Ammon's horn (tissue), 1 donor: ENCODE results near the gene EID3.
"Not testable (repeated sequence)": the region's sequence is repeated elsewhere in the genome, so short reads cannot be mapped to it uniquely, and the experiment has no call there.

Experiments
- DNase-seq: peaks from one replicate; pipeline ENCODE4 v3.0.0-alpha.2; 2016; ENCODE audit warnings: low spot score

The EID3 gene

DNA sequence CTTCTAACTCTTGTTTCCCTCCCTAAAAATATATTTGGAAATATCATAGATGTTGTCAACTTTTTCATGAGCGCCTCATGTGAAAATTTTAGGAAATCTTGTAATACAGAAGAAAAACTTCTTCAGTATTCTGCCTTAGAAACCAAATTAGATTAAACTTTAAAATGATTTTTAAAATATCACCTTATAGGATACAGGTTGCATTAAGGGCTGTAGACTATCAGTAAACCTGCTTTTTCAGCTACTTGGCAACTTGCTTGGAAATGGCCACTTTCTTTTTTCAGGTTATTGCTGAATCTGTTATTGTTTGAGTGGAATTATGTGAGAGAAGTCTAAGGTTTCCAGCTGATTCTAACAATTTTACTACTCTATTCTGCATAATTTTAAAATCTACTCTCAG lies 9.1 kb downstream of the EID3 start:
- DNase-seq, result no peak

DNA sequence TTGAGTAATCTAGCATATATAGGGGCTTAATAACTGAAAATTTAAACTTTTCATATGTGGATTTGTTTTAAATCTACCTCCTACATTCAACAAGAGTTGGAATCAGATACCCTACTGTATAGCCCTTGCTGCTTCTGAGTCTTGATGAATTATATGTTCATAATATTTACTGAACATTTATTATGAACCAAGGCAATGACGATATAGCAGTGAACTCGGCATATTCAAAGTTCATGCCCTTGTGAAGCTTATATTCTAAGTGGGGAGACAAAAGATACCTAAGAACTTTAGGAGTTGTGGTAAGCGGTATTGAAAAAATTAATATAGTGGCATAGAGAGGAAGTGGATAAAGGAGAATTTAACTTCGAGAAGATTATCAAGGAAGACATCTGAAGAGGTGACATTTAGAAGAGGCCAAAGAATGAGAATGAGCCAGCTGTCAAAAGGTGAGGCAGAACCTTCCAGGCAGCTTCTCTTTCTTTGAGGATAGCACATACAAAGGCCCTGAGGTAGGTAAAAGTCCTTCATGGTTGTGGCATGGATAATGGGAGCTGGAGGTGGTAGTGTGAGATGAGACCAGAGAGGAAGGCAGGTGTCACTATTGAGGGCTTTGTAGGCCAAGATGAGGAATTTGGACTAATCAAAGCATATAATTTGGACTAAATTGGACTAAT lies 10.2 kb downstream of the EID3 start:
- DNase-seq, result no peak

DNA sequence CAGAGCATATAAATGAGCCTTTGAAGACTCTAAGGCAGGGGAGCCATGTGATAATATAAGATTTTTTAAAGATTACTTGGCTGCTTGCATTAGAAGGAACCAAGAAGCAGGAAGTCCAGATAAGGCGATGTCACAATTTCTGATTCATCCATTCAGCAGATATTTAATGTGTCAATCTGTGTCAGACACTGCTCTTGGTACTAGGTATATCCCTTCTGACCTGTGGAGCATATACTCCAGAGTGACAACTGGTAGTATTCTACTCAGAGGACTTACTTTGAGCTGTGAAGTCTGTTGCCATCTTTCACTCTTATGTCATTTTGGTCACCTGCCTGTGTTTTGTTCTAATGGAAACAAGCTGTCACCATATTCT lies 10.7 kb downstream of the EID3 start:
- no peak for DNase-seq

DNA sequence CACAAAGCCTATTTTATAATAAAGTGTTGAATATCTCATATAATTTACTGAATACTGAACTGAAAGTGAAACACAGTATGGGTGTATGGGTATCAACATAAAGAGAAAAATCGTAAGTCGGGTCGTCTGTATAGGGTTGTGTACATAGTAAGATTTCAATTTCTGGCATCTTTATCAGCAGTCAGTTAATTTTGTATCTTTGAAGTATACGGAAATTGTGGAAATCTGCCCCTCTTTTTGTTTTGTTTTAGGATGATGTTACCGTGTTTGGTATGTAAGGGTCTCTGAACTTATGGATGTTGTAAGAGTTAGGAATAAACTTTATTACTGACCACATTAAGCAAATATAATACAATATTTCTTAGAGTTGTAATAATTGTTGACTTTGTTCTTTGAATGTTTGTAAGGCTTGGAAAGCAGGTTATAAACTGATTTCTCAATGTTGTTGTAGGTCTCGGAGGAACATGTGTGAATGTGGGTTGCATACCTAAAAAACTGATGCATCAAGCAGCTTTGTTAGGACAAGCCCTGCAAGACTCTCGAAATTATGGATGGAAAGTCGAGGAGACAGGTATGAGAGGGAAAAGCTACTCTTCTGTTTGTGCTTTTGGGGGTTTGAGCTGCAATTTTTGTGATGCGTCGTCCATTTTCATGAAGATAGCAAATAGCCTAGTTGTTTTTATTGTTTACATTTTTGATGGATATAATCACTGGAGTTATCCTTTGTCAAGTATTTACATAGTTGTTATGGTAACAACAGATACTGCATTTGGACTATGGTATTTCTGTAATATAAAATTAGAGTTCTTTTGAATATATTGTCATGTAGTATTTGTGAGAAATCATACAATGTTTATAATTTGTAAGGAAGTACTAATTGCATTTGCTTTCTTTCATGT lies 12.0 kb downstream of the EID3 start:
- DNase-seq, result no peak

DNA sequence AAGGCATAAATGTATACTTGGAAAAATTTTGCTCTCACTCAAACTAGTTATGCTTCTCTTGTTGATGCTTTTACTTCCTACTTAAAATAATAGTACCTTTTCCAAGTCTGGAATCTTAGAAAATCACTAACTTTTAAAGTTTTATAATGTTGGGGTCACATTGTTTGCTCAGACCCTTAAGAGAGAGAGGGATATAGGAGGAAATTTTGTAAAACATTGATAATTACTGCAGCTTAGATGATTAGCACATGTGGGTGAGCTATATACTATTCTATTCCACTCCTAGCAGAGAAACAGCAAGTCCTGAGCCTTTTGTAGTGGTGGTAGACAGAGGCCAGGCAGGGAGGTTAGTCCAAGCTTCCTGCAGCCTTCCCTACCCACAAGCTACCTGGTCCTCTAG lies 13.4 kb downstream of the EID3 start:
- no peak for DNase-seq

DNA sequence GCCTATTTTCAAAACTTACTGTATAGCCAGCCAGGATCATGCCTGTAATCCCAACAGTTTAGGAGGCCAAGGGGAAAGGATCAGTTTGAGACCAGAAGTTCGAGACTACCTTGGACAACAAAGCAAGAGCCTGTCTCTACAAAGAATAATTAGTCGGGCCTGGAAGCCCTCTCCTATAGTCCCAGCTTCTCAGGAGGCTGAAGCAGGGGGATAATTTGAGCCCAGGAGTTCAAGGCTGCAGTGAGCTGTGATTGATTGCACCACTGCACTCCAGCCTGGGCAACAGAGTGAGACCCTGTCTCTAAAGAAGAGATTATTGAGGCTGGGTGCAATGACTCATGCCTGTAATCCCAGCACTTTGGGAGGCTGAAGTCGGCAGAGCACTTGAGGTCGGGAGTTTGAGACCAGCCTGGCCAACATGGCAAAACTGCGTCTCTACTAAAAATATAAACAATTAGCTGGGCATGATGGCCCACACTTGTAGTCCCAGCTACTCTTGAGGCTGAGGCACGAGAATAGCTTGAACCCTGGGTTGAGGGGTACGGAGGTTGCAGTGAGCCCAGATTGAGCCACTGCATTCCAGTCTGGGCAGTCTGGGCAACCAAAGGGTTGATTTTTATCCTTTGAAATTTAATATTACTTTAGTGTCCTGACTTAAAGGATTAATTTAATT lies 14.1 kb downstream of the EID3 start:
- no peak for DNase-seq

DNA sequence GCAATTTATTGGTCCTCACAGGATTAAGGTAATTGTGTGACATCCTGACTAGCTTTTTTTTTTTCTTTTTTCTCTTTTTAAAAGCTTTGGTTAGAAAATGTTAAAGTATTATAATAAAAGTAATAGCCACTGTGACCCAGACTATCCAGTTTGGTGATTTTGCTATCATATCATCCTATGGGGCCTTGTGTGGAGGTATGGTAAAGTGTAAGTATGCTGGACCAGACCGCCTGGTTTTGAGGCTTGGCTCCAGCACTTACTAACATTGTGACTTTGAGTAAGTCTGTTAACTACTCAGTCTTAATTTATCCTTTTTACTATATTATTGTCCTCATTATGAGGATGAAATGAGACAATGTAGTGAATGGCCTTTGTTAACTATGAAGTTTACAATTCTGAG lies 15.5 kb downstream of the EID3 start:
- no peak for DNase-seq

DNA sequence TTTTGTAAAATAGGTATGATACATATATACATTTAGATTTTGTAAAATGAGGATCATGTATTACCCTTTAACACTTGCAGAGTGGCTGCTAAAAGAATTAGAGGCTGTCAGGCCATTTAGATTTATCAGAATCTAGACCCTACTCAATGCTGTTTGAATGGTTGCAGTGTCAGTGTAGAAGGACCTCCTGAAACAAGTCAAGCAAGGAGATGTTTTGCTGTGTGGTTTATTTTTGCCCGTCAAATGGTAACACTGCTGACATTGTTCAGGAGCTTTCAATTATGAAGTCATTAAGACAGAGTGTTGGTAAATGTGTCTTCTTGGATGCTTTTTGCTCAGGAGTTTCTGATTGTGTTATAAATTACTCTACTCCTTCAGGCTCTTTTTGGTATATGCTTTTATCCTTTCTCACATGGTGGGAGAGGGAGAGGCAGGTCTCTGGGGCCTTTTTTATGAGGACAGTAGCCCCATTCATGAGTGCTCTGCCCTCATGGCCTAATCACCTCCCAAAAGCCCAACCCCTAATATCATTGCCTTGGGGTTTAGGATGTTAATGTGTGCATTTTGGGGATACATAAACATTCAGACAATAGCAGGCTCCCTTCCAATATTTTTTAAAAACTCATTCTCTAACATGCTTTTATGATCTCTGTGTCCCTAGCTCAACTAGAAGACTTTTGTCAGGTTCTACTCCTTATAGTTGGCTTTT lies 16.5 kb downstream of the EID3 start:
- DNase-seq, result no peak

DNA sequence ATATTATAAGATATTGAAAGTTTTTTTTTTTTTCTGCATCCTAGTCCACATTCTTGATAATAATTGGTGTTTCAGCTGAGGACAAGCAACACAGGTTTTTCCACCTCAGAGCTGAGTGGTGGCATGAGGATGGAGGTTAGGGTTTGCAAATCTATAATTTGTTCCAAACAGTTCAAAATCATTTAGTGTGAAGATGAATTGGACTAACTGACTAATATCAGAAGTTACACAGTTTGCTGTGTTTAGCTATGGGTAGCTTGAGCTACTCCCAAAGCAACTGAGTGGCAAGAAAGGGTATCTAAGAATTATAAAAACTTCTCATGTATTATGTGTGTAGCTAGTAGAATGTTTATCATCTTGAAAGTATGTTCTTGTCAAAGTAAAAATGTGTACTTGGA lies 17.1 kb downstream of the EID3 start:
- no peak for DNase-seq

DNA sequence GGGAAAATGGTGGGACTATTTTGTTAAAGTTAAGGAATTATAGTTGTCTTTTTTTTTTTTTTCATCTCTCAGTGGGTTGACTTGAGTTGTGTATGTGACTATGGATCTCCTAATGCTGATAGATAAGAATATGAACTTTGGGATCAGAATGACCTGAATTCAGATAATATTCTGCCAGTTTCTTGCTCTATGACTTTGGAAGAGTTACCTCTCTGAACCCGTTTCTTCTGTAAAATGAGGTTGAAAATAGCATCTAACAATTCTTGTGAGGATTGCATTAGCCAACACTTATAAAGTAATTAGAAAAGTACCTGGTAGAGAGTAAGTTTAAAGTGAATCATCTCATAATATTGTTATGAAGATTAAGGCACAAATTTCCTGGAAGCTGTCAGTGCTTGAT lies 18.4 kb downstream of the EID3 start:
- no peak for DNase-seq

DNA sequence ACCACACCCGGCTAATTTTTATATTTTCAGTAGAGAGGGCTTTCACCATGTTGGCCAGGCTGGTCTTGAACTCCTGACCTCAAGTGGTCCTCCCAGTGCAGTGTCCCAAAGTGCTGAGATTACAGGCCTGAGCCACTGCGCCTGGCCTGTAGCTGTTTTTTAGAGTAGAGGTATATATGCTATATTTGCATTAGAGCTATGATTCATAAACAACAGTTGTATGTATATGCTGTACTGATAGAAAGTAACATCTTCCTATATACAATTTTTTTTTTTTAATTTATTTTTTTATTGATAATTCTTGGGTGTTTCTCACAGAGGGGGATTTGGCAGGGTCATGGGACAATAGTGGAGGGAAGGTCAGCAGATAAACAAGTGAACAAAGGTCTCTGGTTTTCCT lies 19.0 kb downstream of the EID3 start:
- DNase-seq, result not testable (repeated sequence)

DNA sequence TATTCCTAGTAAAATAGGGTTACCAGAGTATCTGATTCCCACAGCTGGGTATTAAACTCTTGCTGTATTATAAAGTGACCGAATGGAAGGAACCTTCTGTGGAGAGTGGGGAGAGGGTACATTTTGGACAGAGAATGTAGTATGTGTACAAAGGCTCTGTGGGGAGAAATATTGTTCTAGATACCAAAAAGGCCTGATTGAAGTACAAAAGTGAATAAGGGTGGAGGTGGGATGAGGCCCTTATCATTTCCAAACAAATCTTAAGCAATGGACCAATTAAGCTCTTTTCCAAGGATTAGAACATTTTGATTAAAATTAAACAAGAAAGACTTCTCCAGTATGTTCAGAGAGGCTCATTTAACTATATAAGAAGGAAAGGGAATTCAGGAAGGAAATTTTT lies 20.4 kb downstream of the EID3 start:
- no peak for DNase-seq

DNA sequence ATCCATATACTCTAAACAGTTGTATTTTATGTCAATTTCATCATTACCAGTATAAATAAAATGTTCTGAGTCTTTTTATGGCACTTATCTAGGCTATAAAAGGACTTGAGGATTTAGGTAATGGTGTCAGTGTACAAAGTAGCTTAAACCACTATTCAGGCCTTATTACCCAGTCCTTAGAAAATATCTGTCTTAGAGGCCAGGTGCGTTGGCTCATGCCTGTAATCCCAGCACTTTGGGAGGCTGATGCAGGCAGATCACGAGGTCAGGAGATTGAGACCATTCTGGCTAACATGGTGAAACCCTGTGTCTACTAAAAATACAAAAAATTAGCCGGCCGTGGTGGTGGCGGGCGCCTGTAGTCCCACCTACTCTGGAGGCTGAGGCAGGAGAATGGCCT lies 24.7 kb downstream of the EID3 start:
- DNase-seq, result not testable (repeated sequence)

DNA sequence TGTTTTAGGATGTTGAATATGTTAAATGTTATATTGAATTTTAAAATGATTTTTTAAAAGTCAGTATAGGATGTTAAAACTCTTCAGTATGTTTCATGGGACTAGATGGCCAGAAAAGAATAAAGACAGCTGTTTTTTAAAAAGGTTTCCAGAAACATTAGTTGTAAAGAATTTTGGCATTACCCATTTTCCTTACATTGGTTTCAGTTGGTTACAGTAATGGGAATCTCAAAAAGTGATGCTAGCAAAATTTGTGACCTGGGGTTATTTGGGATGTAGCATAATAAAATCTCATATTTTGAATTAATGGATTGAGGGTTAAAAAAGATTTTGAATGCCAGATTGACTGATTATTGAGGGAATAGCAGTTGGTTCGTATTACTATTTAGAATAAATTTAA lies 25.3 kb downstream of the EID3 start:
- DNase-seq, result no peak

DNA sequence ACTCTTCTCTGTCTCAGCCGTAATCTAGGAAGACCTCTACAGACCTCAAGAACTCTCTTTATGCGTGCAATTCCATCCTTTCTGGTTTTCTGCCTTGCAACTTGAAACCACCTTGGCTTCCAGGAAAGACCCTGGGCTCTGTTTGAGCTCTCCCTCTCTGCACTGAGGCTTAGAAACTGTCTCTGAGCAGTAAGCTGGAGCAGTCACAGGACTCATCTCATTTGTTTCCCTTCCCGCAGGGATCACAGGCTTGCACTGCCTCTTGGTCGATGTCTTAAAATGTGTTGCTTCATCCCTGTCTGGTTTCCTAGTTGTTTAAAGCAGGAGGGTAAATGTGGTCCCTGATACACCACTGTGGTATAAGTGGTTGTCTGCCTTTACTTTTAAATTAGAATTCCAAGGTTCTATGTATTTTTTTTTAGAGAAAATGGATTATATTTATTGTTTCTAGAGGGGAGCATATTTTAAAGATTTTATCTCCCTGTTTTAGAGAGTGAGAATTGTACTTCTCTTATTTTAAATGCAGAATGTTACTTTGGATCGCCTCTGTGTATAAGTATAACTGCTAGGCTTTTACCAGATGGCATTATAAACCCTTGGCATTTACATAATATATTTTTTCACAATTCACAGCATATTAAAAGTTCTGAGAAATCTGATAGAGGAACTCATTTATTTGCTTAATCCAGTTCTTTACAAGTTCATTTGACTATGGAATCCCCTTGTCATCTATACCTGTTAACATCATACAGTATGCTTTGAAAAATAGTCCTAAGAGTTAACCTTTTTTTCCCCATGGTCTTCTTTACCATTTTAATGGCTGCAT lies 26.4 kb downstream of the EID3 start:
- DNase-seq, result no peak

DNA sequence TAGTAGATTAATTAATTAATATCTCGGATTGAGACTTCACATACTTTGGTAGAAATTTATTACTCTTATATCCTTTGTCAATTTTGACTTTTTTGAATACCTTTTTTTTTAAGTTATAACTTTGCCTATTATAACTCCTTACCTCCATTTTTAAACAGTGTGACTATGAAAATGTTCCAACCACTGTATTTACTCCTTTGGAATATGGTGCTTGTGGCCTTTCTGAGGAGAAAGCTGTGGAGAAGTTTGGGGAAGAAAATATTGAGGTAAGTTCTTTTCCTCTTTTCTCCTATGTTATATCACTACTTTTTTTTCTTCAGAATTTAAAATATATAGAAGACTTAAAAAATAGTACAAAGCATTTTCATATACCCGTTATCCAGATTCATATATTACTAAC lies 27.8 kb downstream of the EID3 start:
- no peak for DNase-seq

DNA sequence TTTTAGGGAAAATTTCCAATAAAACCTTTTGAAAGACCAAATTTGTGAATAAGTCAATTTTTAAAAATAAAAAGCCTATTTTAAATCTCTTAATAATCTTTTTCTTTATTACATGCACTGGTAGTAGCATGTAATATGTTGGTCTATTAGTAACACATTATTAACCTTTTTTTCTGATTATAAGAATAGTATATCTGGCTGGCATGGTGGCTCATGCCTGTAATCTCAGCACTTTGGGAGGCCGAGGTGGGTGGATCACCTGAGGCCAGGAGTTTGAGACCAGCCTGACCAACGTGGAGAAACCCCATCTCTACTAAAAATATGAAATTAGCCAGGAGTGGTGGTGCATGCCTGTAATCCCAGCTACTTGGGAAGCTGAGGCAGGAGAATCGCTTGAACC lies 28.7 kb downstream of the EID3 start:
- not testable (repeated sequence) for DNase-seq

DNA sequence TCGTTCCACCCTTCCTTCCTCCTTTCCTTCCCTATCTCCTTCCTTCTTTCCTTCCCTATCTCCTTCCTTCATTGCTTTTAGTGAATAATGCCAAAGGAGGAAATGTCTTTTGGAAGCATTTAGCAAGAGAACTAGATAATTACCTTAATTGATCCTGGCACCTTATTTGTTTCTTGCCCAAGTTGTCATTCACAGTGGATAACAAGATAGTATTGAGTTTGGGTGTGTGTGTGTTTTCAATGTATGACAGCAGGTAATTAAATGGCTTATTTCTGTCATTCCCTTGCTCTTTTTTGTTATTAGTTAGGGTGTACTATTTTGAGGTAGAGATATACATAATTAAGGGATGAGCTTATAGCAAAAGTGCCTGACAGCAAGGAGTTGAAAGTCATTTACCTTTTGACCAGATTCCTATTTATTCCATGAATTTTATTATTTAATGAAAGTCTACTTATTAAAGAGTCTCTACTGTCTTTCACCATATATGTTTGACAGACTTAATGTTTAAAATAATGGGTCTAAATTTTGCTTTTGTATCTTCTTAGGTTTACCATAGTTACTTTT lies 30.2 kb downstream of the EID3 start:
- DNase-seq, result no peak

DNA sequence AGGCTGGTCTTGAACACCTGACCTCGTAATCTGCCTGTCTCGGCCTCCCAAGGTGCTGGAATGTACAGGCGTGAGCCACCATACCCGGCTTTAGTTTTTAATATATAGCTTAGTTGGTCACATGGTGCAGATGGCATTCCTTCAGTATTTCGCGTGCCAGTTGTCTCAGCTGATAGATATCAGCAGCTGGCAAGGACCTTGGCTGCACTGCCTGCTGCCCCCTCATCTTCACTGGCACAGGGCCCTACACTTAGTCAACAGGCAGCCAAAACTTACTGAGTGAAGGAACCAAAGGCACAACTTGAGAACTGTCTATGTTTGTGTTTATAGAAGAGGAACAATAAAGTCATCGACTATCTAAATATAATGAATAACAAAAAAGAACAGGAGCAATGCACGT lies 31.0 kb downstream of the EID3 start:
- no peak for DNase-seq

DNA sequence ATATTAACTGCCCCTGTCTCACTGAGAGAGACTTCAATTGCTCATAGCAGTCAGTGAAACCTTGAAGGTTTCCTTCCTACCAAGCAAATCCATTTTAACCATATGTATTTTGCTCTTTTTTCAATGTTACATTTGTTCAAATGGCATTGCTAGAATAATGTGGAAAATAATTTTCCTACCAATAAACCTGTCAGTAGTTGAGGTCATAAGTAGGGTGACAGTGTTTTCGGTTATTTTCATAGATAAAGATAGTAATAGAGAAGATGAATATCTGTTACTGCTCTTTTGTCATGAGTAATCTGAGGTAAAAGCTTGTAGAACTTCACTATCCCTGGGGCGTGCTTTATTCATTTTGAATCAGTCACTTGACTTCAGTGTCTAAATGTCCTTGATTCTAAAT lies 32.6 kb downstream of the EID3 start:
- DNase-seq, result no peak

DNA sequence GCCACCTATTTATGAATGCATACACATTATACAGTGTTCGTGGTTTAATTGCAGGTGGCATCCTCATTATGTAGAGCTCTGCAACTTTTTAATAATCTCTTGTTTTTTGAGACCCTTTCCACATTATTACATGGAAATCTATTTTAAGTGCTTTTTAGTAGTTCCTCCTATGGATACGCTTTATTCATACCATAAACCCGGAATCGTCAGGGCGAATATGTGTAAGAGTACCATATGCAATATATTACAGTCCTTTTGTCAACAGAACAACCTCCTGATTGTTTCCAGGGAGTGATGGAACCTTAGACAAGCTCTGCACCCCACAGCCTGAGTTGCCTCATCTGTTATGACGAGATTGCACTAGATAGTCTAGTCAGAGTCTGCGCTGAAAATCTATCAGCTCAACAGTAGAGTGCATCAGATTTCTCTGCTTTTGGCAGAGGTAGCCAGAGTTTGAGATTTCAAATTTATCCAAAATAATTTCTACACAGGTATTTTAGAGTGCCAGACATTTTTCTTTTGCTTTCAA lies 33.6 kb downstream of the EID3 start:
- no peak for DNase-seq
